Measurements from ENCODE around the gene DHRSX.

DNA sequence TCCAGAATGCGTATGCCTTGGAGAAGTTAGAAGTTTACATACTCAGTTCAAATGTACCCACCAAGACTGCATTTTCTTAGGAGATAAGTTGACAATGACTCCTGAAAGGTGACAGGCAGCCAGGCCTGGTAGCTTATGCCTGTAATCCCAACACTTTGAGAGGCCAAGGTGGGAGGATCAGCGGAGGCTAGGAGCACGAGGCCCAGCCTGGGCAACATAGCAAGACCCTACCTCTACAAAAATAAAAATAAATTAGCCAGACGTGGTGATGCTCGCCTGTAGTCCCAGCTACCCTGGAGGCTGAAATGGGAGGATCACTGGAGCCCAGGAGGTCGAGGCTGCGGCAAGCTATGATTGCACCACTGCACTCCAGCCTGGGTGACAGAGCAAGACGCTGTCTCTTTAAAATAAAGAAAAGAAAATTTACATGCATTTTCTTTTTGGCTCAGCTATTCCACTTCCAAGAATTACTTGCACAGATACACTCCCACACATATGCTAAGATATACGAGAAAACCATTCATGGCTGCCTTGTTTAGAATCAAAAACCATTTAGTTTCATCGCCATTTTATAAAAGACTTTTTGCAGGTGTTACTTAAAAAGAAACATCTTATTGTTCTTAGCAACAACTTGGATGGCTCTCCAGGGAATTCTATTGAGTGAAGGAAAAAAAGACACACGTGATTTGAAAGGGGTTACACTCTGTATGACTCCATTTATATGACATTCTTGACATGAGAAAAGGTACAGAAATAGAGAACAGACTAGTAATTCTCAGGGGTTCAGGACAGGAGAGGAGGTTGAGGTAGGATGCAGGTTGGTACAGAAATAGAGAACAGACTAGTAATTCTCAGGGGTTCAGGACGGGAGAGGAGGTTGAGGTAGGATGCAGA is 66.3 kb downstream of the DHRSX start:
- TF ChIP-seq, protein P1, sequence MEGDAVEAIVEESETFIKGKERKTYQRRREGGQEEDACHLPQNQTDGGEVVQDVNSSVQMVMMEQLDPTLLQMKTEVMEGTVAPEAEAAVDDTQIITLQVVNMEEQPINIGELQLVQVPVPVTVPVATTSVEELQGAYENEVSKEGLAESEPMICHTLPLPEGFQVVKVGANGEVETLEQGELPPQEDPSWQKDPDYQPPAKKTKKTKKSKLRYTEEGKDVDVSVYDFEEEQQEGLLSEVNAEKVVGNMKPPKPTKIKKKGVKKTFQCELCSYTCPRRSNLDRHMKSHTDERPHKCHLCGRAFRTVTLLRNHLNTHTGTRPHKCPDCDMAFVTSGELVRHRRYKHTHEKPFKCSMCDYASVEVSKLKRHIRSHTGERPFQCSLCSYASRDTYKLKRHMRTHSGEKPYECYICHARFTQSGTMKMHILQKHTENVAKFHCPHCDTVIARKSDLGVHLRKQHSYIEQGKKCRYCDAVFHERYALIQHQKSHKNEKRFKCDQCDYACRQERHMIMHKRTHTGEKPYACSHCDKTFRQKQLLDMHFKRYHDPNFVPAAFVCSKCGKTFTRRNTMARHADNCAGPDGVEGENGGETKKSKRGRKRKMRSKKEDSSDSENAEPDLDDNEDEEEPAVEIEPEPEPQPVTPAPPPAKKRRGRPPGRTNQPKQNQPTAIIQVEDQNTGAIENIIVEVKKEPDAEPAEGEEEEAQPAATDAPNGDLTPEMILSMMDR (conservative IDR thresholded peaks at IDR 0.05 in 1 of 2, IDR thresholded peaks at IDR 0.05 in 1 of 2; ENCODE audit: extremely low read depth in 1 of 2, insufficient read depth in 1 of 2, low read depth in 1 of 2, low read length in 2 of 2): no peak
- no peak for TF ChIP-seq EZH2 (IDR thresholded peaks at IDR 0.05; ENCODE audit: borderline replicate concordance, low read length)
